Stomach (tissue), 4 donors: Measurements from ENCODE around the gene ACYP1.
A peak's percentile ranks its signal among the peaks of the same experiment; 100 is the strongest.

Experiments used
- CTCF ChIP-seq, 7 experiments: fragments of 450-650 bp in 4 of 7; fragments of 200-600 bp in 3 of 7; sonication (generic) in 3 of 7; IDR thresholded peaks; one replicate each; pipeline ENCODE4 v1.5.1; 2016 to 2019; ENCODE audit warnings: antibody characterized with exemption in 7 of 7, control low read depth in 2 of 7, mild to moderate bottlenecking in 1 of 7
- POLR2AphosphoS5 ChIP-seq, 3 donors: sonication (generic); formaldehyde crosslinking; IDR thresholded peaks; one replicate each; pipeline ENCODE4 v1.6.1; 2016; ENCODE audit warnings: antibody characterized with exemption in 3 of 3

GRCh38 chr14:75023108-75023507 lies 40.7 kb downstream of the ACYP1 start:
- TF ChIP-seq CTCF (IDR thresholded peaks at IDR 0.05) (no peak), POLR2AphosphoS5 (IDR thresholded peaks at IDR 0.05) (peak in 1 of 3 donors; percentile 9)
